ENCODE data around the gene ESR1.

DNA sequence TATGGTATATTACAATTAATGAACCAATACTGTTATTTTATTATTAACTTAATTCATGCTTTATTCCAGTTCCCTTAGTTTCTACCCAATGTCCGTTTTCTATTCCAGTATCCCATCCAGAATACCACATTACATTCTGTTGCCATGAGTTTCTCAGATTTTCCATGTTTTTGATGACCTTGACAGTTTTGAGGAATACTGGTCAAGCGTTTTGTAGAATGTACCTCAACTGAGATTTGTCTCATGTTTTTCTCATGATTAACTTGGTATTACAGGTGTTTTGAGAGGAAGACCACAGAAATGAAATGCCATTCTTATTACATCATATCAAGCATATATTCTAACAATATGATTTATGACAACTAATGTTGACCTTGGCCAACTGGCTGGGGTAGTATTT lies 23.8 kb upstream of the ESR1 start:
- TF ChIP-seq, protein P1, sequence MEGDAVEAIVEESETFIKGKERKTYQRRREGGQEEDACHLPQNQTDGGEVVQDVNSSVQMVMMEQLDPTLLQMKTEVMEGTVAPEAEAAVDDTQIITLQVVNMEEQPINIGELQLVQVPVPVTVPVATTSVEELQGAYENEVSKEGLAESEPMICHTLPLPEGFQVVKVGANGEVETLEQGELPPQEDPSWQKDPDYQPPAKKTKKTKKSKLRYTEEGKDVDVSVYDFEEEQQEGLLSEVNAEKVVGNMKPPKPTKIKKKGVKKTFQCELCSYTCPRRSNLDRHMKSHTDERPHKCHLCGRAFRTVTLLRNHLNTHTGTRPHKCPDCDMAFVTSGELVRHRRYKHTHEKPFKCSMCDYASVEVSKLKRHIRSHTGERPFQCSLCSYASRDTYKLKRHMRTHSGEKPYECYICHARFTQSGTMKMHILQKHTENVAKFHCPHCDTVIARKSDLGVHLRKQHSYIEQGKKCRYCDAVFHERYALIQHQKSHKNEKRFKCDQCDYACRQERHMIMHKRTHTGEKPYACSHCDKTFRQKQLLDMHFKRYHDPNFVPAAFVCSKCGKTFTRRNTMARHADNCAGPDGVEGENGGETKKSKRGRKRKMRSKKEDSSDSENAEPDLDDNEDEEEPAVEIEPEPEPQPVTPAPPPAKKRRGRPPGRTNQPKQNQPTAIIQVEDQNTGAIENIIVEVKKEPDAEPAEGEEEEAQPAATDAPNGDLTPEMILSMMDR (IDR thresholded peaks at IDR 0.05): no peak
- no peak for TF ChIP-seq POLR2A (IDR thresholded peaks at IDR 0.05)
